ENCODE measurements around the gene OASL.

The OASL gene

DNA sequence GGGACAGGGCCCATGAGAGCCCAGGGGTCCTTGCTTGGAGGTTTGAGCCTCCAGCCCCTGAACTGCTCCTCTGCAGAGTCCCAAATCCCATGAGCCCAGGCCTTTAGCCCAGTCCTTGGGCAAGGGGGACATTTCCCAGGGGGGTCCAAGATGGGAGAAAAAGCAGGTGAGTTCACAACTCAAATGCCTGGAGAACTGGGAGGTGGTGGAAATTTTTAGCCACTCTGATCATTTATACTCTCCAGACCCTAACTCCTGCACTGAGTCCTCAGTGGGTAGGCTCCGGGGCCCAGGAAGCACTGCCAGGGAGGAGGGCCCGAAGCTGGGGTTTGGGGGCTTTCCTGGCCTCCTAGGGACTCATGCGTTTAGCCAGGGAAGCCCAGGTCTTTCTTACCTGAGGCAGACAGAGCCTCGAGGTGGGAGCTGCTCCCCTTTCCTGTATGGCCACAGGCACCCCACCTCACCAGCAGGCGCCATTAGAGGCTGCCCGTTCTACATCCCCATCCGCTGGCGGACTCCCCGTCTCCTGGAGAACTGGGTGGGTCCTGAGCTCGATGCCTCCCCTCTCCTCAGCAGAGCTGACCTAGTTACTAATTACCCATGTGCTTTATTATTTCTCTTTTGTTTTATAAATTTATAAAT lies 59.7 kb downstream of the OASL start:
- no peaks in the 10 kb centered on the region for H3K9me3 ChIP-seq (ENCODE audit: control insufficient read depth, insufficient read depth, low read length)
- no peak overlapping the region for H3K4me3 ChIP-seq (ENCODE audit: low read length)
- no peak for DNase-seq (ENCODE audit: low read depth, low spot score)
- H3K27me3 ChIP-seq (ENCODE audit: control insufficient read depth, insufficient read depth, low read length) = no peaks in the 10 kb centered on the region
- peaks cover 1% of the 10 kb centered on the region; the same call in 1 of the 2 replicates for H3K4me1 ChIP-seq (ENCODE audit: control insufficient read depth, insufficient read depth, low read length)
- no peak overlapping the region for H3K27ac ChIP-seq (ENCODE audit: low read length)
- no peaks in the 10 kb centered on the region; the same call in 1 of the 2 replicates for H3K36me3 ChIP-seq (ENCODE audit: control insufficient read depth, insufficient read depth, low read length)
- WGBS (ENCODE audit: insufficient coverage, insufficient read length) = no CpG with 5 or more reads among the region's 10 CpGs

GRCh38 chr12:120978296-120979219 lies 60.5 kb downstream of the OASL start, which contains the start of gene HNF1A:
TSS of gene HNF1A (plus strand) at chr12:120978543. CDS start at chr12:120978769, 226 bp downstream.
- Histone ChIP-seq H3K27ac (ENCODE audit: low read length) (no peak within 1 kb of the TSS), H3K27me3 (ENCODE audit: control insufficient read depth, insufficient read depth, low read length) (no peaks in the 10 kb centered on the region), H3K4me3 (ENCODE audit: low read length) (no peak within 1 kb of the TSS), H3K9me3 (ENCODE audit: control insufficient read depth, insufficient read depth, low read length) (no peaks in the 10 kb centered on the region), H3K36me3 (ENCODE audit: control insufficient read depth, insufficient read depth, low read length) (no peaks in the 10 kb centered on the region; the same call in 1 of the 2 replicates), H3K4me1 (ENCODE audit: control insufficient read depth, insufficient read depth, low read length) (no peaks in the 10 kb centered on the region)
- WGBS (ENCODE audit: insufficient coverage, insufficient read length) = no CpG with 5 or more reads among the region's 40 CpGs
- DNase-seq (ENCODE audit: low read depth, low spot score) = no peak

GRCh38 chr12:120977531-120978295 lies 61.3 kb downstream of the OASL start:
- WGBS (ENCODE audit: insufficient coverage, insufficient read length) = no CpG with 5 or more reads among the region's 14 CpGs
- DNase-seq (ENCODE audit: low read depth, low spot score) = no peak
- H3K27ac ChIP-seq (ENCODE audit: low read length) = no peak overlapping the region
- H3K4me3 ChIP-seq (ENCODE audit: low read length) = no peak overlapping the region
- H3K9me3 ChIP-seq (ENCODE audit: control insufficient read depth, insufficient read depth, low read length) = no peaks in the 10 kb centered on the region
- H3K4me1 ChIP-seq (ENCODE audit: control insufficient read depth, insufficient read depth, low read length) = no peaks in the 10 kb centered on the region
- no peaks in the 10 kb centered on the region; the same call in 1 of the 2 replicates for H3K36me3 ChIP-seq (ENCODE audit: control insufficient read depth, insufficient read depth, low read length)
- H3K27me3 ChIP-seq (ENCODE audit: control insufficient read depth, insufficient read depth, low read length) = no peaks in the 10 kb centered on the region

GRCh38 chr12:120972870-120973543 lies 66.0 kb downstream of the OASL start:
- DNase-seq (ENCODE audit: low read depth, low spot score) = peak; percentile 54
- Histone ChIP-seq H3K4me1 (ENCODE audit: control insufficient read depth, insufficient read depth, low read length) (no peaks in the 10 kb centered on the region), H3K9me3 (ENCODE audit: control insufficient read depth, insufficient read depth, low read length) (no peaks in the 10 kb centered on the region), H3K27ac (ENCODE audit: low read length) (no peak overlapping the region), H3K36me3 (ENCODE audit: control insufficient read depth, insufficient read depth, low read length) (no peaks in the 10 kb centered on the region; the same call in 1 of the 2 replicates), H3K27me3 (ENCODE audit: control insufficient read depth, insufficient read depth, low read length) (no peaks in the 10 kb centered on the region), H3K4me3 (ENCODE audit: low read length) (no peak overlapping the region)
- no CpG with 5 or more reads among the region's 10 CpGs for WGBS (ENCODE audit: insufficient coverage, insufficient read length)

GRCh38 chr12:120971299-120972180 lies 67.5 kb downstream of the OASL start:
- WGBS (ENCODE audit: insufficient coverage, insufficient read length) = no CpG with 5 or more reads among the region's 13 CpGs
- Histone ChIP-seq H3K4me3 (ENCODE audit: low read length) (no peak overlapping the region), H3K27me3 (ENCODE audit: control insufficient read depth, insufficient read depth, low read length) (no peaks in the 10 kb centered on the region), H3K27ac (ENCODE audit: low read length) (no peak overlapping the region), H3K9me3 (ENCODE audit: control insufficient read depth, insufficient read depth, low read length) (no peaks in the 10 kb centered on the region), H3K4me1 (ENCODE audit: control insufficient read depth, insufficient read depth, low read length) (no peaks in the 10 kb centered on the region), H3K36me3 (ENCODE audit: control insufficient read depth, insufficient read depth, low read length) (no peaks in the 10 kb centered on the region)
- DNase-seq (ENCODE audit: low read depth, low spot score) = peak; percentile 50

DNA sequence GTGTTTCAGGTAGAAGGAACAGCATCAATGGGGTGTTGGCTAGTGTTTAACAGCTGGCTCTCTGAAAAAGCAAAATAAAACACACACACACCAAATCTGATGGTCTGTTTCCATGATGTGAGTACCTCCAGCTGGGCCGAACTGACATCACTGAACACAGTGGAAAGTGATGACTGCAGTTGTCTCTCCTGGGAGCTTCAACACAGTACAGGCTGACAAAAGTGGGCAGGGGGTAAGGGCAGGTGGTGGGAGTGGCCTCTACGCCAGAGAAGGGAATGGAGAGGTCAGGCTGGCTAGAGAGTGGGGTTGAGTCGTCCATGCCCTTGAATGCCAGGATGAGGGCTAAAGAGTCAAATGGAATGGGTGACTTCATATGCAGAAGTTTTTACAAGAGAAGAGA lies 68.7 kb downstream of the OASL start:
- Histone ChIP-seq H3K4me3 (ENCODE audit: low read length) (no peak overlapping the region), H3K9me3 (ENCODE audit: control insufficient read depth, insufficient read depth, low read length) (no peaks in the 10 kb centered on the region), H3K4me1 (ENCODE audit: control insufficient read depth, insufficient read depth, low read length) (no peaks in the 10 kb centered on the region; the same call in 1 of the 2 replicates), H3K36me3 (ENCODE audit: control insufficient read depth, insufficient read depth, low read length) (no peaks in the 10 kb centered on the region), H3K27ac (ENCODE audit: low read length) (no peak overlapping the region), H3K27me3 (ENCODE audit: control insufficient read depth, insufficient read depth, low read length) (no peaks in the 10 kb centered on the region)
- WGBS (ENCODE audit: insufficient coverage, insufficient read length) = no CpG with 5 or more reads among the region's 3 CpGs
- no peak for DNase-seq (ENCODE audit: low read depth, low spot score)

Measured in iPS DF 6.9 (cell line).